SU-DHL-6 (cell line): ENCODE data around the gene FOXS1.

Source experiments
- EZH2phosphoT487 ChIP-seq: fragments of 200-600 bp; sonication (generic), shearing (Covaris generic); conservative IDR thresholded peaks from 2 replicates; pipeline ENCODE4 v1.6.1; 2018; ENCODE audit warnings: mild to moderate bottlenecking, antibody characterized with exemption, low read length, moderate library complexity, mixed read lengths
- TF ChIP-seq, protein P1 (sequence below): fragments of 200-600 bp; sonication (generic); IDR thresholded peaks from one replicate; pipeline ENCODE4 v1.5.1; 2017; ENCODE audit warnings: antibody characterized with exemption, mild to moderate bottlenecking, low read length, moderate library complexity; ENCODE audit not compliant: insufficient read depth, poor library complexity, severe bottlenecking

DNA sequence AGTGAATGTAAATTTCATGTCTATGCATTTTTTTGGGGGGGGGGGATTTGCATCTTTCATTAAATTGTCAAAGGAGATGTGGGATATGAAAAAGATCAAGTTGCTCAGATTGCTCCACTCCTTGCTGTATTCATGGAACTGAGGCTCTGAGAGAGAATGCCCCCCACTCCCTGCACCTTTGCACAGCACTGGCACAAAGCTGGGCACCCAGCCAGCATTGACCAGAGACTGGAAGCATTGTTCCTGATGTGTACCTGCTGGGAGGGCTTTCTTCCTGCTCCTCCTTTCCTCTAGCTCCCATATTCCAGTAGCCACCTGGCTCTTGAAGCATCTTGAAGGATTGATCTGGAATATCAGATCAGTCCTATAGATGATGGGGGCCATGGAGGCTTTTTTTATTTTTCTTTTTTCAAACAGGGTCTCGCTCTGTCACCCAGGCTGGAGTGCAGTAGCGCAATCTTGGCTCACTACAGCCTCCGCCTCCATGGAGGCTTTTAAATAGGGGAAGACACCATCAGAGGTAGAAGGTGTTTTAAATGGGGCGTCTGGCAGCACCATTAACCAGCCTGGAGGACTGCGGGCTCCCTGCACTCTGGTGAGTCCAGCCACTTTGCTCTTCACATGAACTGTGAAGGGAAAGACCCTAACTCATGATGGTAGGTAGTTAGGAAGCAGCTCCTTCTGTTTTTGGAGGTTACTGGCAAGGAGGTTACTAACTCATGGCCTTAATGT, 14.0 kb upstream of the FOXS1 start:
- TF ChIP-seq, protein P1, sequence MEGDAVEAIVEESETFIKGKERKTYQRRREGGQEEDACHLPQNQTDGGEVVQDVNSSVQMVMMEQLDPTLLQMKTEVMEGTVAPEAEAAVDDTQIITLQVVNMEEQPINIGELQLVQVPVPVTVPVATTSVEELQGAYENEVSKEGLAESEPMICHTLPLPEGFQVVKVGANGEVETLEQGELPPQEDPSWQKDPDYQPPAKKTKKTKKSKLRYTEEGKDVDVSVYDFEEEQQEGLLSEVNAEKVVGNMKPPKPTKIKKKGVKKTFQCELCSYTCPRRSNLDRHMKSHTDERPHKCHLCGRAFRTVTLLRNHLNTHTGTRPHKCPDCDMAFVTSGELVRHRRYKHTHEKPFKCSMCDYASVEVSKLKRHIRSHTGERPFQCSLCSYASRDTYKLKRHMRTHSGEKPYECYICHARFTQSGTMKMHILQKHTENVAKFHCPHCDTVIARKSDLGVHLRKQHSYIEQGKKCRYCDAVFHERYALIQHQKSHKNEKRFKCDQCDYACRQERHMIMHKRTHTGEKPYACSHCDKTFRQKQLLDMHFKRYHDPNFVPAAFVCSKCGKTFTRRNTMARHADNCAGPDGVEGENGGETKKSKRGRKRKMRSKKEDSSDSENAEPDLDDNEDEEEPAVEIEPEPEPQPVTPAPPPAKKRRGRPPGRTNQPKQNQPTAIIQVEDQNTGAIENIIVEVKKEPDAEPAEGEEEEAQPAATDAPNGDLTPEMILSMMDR, result no peak
- no peak for TF ChIP-seq EZH2phosphoT487
